ENCODE data around the gene RAB11FIP3. TPM values are rescaled to one million over a fixed set of nuclear protein-coding genes. Genes with fewer than 3 reads are reported as not detected.

Gene RAB11FIP3
- total RNA-seq, 1 donor from 2014 or later: 27.4 TPM

DNA sequence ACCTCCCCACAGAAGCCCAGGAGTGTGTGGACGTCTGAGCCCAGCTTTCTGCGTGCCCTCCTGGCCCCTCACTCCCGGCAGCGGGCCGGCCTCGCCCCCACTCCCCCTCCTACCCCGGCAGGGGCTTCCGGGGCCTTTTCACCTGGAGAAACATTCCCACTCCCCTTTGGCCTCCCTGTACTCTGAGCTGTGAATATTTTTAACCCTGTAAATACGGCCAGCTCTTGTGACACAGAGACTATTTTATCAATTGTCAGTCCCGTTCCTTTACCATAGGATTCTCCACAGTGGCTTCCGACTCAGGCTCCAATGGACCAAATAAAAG, 128.8 kb downstream of the RAB11FIP3 start:
- intact Hi-C loops (cut with micrococcal nuclease): no loop called here
- no peak for DNase-seq
- peaks cover 18% of the 10 kb centered on the region for H3K27me3 ChIP-seq (ENCODE audit: low read depth)

DNA sequence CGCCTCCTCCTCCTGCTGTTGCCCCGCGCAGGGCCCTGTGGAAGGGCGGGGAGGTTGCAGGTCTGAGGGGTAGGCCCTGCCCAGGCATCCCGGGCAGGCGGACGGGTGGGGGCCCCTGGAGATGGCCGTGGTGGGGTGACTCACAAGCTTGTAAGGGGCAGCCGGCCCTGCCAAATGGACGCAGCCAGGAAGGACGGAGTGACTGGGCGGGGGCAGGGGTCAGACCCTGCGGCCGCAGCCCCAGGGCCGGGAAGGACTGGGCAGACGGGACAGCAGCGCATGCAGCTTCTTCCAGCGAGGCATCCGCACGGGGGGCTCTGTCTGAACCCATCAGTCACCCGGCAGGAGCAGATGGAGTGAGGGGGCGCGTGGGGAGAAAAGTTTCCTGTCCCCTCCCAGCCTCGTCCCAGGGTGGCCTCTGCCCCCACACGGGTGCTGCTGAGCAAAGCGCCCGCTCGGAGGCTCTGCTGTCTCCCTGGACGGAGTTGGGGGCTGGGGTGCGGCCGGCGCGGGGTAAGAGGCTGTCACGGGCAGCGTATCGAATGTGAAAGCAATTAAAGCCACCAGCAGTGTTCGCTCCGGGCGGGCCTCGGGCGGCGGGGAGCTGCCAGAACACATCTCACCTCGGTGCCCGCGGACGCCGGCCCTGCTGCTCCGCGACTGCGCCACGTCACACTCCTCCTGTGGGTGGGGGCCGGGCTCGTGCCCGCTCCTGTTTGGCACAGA, 129.4 kb downstream of the RAB11FIP3 start:
- no peak overlapping the region for H3K4me3 ChIP-seq

More for the DNA sequence above, 128.8 kb downstream of the RAB11FIP3 start:
- no peak overlapping the region for H3K27ac ChIP-seq (replicated peaks)
- TF ChIP-seq, protein P1, sequence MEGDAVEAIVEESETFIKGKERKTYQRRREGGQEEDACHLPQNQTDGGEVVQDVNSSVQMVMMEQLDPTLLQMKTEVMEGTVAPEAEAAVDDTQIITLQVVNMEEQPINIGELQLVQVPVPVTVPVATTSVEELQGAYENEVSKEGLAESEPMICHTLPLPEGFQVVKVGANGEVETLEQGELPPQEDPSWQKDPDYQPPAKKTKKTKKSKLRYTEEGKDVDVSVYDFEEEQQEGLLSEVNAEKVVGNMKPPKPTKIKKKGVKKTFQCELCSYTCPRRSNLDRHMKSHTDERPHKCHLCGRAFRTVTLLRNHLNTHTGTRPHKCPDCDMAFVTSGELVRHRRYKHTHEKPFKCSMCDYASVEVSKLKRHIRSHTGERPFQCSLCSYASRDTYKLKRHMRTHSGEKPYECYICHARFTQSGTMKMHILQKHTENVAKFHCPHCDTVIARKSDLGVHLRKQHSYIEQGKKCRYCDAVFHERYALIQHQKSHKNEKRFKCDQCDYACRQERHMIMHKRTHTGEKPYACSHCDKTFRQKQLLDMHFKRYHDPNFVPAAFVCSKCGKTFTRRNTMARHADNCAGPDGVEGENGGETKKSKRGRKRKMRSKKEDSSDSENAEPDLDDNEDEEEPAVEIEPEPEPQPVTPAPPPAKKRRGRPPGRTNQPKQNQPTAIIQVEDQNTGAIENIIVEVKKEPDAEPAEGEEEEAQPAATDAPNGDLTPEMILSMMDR (IDR thresholded peaks at IDR 0.05; ENCODE audit: borderline replicate concordance): no peak
- H3K36me3 ChIP-seq: peaks cover 36% of the 10 kb centered on the region
- H3K4me3 ChIP-seq: no peak overlapping the region
- no peaks in the 10 kb centered on the region for H3K9me3 ChIP-seq (replicated peaks)
- peaks cover 6% of the 10 kb centered on the region for H3K4me1 ChIP-seq

DNA sequence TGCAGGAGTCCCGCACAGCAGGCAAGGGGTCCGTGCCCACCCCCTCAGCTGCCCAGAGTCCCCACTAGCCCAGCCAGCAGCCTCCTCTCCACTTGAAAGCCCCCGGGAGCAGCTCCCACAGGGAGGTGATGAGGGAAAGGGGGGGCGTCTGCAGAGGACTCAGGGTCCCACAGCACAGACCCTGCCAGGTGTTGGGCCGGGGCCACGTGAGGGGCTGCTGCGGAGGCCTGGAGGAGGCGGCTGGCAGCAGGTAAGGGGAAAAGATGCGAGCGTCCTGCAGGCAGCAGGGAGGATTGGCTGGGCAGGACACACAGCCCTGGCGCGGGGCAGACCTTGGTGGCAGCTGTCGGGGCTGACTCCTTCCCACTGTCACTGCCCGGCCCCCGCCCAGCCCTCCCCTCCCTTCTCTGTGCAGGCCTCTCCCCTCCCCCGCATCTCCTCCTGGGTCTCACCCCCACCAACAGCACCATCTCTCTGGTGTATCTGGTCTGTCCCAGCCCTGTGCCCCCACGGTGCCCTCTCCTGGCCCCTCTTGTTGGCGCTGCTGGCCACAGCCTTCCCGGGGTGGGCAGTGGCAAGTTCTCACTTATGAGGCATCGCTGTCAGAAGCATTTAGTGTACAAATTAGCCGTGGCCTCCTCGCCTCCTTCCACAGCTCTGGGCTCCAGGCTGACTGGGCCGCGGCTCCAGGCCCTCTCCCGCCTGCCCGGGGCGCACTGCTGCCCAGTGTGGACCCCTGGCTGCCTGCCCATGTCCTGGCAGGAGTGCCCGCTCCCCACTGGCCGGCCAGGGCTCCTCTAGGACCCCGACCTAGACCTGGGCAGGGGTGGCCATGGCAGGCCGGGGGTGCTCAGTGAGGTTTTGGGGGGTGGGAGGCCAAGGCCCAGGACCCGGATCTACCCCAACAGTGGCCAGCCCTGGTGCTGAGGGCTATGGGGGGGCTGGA, 130.4 kb downstream of the RAB11FIP3 start:
- H3K36me3 ChIP-seq: peaks cover 24% of the 10 kb centered on the region
- TF ChIP-seq, protein P1 (IDR thresholded peaks at IDR 0.05; ENCODE audit: borderline replicate concordance): no peak
- no peak overlapping the region for H3K27ac ChIP-seq (replicated peaks)
- peaks cover 13% of the 10 kb centered on the region for H3K4me1 ChIP-seq
- intact Hi-C loops (cut with micrococcal nuclease): no loop called here
- H3K27me3 ChIP-seq (ENCODE audit: low read depth): peaks cover 33% of the 10 kb centered on the region
- no peaks in the 10 kb centered on the region for H3K9me3 ChIP-seq (replicated peaks)
- DNase-seq: no peak
- H3K4me3 ChIP-seq: no peak overlapping the region

More for the DNA sequence above, 129.4 kb downstream of the RAB11FIP3 start:
- Histone ChIP-seq H3K27ac (replicated peaks) (no peak overlapping the region), H3K27me3 (ENCODE audit: low read depth) (peaks cover 23% of the 10 kb centered on the region), H3K4me1 (peaks cover 12% of the 10 kb centered on the region), H3K36me3 (peaks cover 30% of the 10 kb centered on the region), H3K9me3 (replicated peaks) (no peaks in the 10 kb centered on the region)
- TF ChIP-seq, protein P1 (IDR thresholded peaks at IDR 0.05; ENCODE audit: borderline replicate concordance): no peak
- DNase-seq: no peak
- intact Hi-C loops (cut with micrococcal nuclease): no loop called here

DNA sequence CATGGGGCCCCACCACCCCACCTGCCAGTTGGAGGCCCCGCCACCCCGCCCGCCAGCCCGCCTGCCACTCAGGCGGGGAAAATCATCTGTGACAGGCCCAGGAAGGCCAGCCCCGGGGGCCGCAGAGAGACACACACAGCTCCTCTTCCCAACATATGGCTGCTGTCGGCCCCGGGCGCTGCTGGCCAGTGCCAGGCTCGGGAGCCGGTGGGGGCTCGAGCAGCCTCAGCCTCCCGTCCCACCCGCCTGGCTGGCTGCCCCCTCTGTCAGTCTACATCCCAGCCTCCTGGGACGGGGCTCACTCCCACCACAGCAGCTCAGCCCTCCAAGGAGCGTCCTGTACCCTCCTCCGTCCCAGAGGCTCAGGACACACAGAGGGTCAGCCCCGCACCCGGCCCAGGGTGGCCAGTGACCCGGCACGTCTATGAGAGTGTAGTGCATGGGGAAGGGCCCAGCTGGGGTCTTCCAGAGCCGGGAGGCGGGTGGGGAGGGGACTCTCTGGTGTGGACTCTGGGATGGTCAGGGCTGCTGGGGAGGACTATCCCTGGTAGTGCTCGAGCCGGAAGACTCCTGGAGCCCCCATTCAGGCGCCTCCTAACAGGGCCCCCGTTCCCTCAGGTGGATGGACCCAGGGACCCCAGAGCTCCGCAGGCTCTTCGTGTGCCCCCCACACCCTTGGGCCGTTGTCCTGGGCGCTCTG, 131.2 kb downstream of the RAB11FIP3 start:
- intact Hi-C loops (cut with micrococcal nuclease): no loop called here
- peaks cover 42% of the 10 kb centered on the region for H3K27me3 ChIP-seq (ENCODE audit: low read depth)
- TF ChIP-seq, protein P1 (IDR thresholded peaks at IDR 0.05; ENCODE audit: borderline replicate concordance): no peak
- no peak overlapping the region for H3K4me3 ChIP-seq
- peaks cover 18% of the 10 kb centered on the region for H3K36me3 ChIP-seq
- DNase-seq: no peak
- peaks cover 13% of the 10 kb centered on the region for H3K4me1 ChIP-seq
- H3K9me3 ChIP-seq (replicated peaks): no peaks in the 10 kb centered on the region
- no peak overlapping the region for H3K27ac ChIP-seq (replicated peaks)
